T-helper 9 cell (primary cell): ENCODE measurements around the gene LEP.

ENCODE experiments used
- DNase-seq: peaks from one replicate; pipeline ENCODE4 v3.0.0-alpha.2; 2020
- total RNA-seq, 2 donors: gene quantifications; one replicate each; lab custom pipeline; 2026; lab: John Stamatoyannopoulos, UW

The LEP gene
- 0 reads per million in 2 donors for total RNA-seq

GRCh38 chr7:128240696-128241386 is at the start of gene LEP:
Gene LEP (plus strand): TSS chr7:128241278. CDS start chr7:128252019, 10,741 bp downstream.
- no peak for DNase-seq

- DNase-seq, result no peak
Observed at GRCh38 chr7:128192497-128193142, 48.5 kb upstream of the LEP start.

- no peak for DNase-seq
Observed at GRCh38 chr7:128194533-128195282, 46.4 kb upstream of the LEP start.

DNA sequence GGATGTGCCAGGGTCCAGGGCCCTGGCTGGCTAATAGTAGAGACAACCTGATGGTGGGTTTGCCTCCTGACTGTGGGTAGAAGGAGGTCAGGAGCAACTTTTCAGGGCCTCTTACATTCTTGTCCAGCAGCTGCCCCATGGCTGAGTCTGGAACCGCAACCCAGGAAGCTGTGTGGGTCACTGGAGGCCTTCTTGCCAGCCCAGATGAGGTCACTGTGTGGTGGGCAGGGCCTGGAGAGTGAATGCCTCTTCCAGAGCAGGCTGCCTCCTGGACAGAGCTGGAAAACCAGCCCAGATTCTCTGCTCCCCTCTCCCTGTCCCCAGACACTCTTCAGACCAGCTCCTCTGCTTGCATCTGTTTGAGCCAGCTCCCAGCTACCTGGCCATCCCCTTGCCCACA is 43.5 kb upstream of the LEP start:
- no peak for DNase-seq

GRCh38 chr7:128197989-128198580 is 43.0 kb upstream of the LEP start:
- no peak for DNase-seq

GRCh38 chr7:128200376-128200775 is 40.7 kb upstream of the LEP start:
- DNase-seq, result no peak

GRCh38 chr7:128201067-128201689 is 39.9 kb upstream of the LEP start:
- no peak for DNase-seq

DNA sequence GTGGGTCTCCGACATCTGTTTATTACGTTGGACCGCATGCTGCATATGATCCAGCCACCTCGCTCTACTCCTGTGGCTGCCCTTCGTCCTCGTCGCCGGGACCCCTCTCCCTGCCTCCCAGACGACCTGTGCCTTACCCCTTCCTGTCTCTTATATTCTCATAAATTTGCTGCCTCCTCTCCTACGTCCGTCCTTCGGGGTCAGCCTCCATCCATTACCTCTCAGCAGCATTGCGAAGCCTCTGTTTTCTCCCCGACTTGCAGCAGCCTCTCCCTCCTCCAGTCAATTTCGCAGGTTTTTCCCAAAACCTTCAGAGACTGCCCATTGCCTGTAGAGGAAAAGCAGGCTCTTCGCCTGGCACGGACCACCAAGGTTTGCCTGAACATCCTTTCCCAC is 39.4 kb upstream of the LEP start:
- no peak for DNase-seq

DNA sequence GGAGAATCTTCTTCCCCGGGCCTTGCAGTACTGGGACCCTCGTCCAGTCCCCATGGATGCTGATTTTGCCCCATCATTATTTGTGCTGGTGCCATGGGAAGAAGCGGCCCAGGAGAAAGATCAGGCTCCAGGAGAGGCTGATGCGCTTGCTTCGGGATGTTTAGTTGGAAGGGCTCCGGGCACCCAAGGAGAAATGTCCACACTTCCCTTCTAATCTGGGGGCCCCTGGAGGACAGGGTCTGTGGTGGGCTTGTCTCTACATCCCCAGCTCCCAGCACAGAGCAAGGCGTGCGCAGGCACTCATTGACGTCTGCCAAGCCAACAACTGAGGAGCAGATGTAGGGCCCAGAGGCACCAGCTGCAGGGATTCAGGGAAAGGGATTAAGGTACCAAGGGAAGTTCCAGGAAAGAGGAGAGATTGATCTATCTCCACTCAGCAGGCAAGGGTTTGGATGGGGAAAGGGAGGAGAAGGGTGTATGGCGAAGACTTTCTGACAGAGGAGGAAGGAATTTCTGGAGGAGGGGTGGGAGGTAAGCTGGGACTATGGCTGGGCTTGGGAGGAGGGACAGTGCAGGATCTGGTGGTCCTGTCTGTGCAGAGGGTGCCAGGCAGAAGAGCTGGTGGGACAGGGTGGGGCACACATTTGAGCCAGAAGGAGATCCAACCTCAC is 38.7 kb upstream of the LEP start:
- DNase-seq, result no peak

- DNase-seq, result no peak
Observed at GRCh38 chr7:128203047-128203491, 38.0 kb upstream of the LEP start.

DNA sequence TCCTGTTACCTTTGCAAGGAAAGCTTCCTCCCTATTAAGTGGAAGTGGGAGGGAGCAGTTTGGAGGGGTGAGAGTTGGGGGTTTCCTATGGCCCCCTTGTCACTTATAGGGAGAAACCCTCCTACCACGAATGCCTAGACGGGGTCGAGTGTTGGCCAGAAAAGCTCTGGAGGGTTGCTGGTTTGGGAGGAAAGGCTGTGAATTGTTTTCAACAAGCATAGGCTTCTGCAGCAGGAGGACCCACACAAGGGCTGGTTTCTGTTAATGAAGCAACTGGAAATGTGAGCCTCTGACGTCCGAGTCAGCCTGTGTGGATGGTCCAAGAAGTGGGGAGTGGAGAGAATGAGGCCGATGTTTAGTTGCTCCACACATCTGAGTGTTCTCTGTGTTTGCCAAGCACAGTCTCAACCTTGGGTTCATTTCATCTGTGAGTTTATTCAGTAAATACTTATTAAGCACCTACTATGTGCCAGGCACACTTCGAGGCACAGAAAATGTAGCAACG is 37.3 kb upstream of the LEP start:
- no peak for DNase-seq

DNA sequence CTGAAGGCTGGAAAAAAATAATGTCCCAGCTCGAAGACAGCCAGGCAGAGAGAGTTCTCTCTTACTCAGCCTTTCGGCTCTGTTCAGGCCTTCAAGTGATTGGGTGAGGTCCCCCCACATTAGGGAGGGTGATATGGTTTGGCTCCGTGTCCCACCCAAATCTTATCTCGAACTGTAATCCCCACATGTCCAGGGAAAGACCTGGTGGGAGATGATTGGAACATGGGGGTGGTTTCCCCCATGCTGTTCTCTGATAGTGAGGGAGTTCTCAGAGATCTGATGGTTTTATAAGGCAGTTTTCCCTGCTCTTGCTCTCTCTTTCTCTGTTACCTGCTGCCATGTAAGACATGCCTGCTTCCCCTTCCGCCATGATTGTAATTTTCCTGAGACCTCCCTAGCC is 36.6 kb upstream of the LEP start:
- no peak for DNase-seq

- DNase-seq, result no peak
Observed at GRCh38 chr7:128205068-128205467, 36.0 kb upstream of the LEP start.

- no peak for DNase-seq
Observed at GRCh38 chr7:128206017-128206746, 34.9 kb upstream of the LEP start.

- DNase-seq, result no peak
Observed at GRCh38 chr7:128206747-128207500, 34.2 kb upstream of the LEP start.

GRCh38 chr7:128207609-128208008 is 33.5 kb upstream of the LEP start:
- no peak for DNase-seq

GRCh38 chr7:128209229-128210035 is 31.6 kb upstream of the LEP start:
- DNase-seq, result peak; percentile 50

GRCh38 chr7:128210036-128210347 is 31.1 kb upstream of the LEP start:
- no peak for DNase-seq

- DNase-seq, result no peak
Observed at GRCh38 chr7:128210590-128211570, 30.2 kb upstream of the LEP start.
